HUES64 (cell line): ENCODE results near the gene RIMKLA. TPM values are rescaled to one million over a fixed set of nuclear protein-coding genes. Genes with fewer than 3 reads are reported as not detected.

Experiments used
- H3K27ac ChIP-seq: 2 replicates; pipeline ENCODE4 v1.7.0; 2013; ENCODE audit warnings: low read depth, low read length, inconsistent platforms
- H3K27me3 ChIP-seq: 2 replicates; pipeline ENCODE4 v1.6.1; 2013; ENCODE audit warnings: mild to moderate bottlenecking, low read length; ENCODE audit not compliant: insufficient read depth
- H3K36me3 ChIP-seq: 2 replicates; pipeline ENCODE4 v1.6.1; 2013; ENCODE audit warnings: mild to moderate bottlenecking, low read length; ENCODE audit not compliant: insufficient read depth
- H3K4me1 ChIP-seq: 2 replicates; pipeline ENCODE4 v1.6.1; 2013; ENCODE audit warnings: mild to moderate bottlenecking, low read length, moderate library complexity; ENCODE audit not compliant: insufficient read depth
- H3K4me3 ChIP-seq: 2 replicates; pipeline ENCODE4 v1.5.1; 2013; ENCODE audit warnings: mild to moderate bottlenecking, low read length, moderate library complexity
- H3K9ac ChIP-seq: 2 replicates; pipeline ENCODE4 v1.6.1; 2013; ENCODE audit warnings: mild to moderate bottlenecking, low read depth, low read length
- H3K9me3 ChIP-seq: 2 replicates; pipeline ENCODE4 v1.6.1; 2013; ENCODE audit warnings: low read depth, low read length; ENCODE audit not compliant: insufficient read depth
- WGBS: fragments of 150-250, 120-280 bp; methylation state at CpG from one replicate; pipeline ENCODE4 v1.1.7; 2013; ENCODE audit warnings: missing lambda C conversion rate; 5-methylcytosine and 5-hydroxymethylcytosine counted together
- polyA plus RNA-seq, 2 experiments: library from polyadenylated mRNA; stranded (reverse); fragments of 50-300 nt; gene quantifications; one replicate each; pipeline ENCODE4 v1.2.3, GENCODE V29; 2013

Gene RIMKLA, protein sequence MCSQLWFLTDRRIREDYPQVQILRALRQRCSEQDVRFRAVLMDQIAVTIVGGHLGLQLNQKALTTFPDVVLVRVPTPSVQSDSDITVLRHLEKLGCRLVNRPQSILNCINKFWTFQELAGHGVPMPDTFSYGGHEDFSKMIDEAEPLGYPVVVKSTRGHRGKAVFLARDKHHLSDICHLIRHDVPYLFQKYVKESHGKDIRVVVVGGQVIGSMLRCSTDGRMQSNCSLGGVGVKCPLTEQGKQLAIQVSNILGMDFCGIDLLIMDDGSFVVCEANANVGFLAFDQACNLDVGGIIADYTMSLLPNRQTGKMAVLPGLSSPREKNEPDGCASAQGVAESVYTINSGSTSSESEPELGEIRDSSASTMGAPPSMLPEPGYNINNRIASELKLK
- polyA plus RNA-seq (2013, experiment 1 of 2), result 2.0 TPM
- polyA plus RNA-seq (2013, experiment 2 of 2), result 2.7 TPM

- peak within 1 kb of the TSS; percentile 65 for H3K9ac ChIP-seq
- H3K36me3 ChIP-seq, result no peaks in the 10 kb centered on the region
- H3K9me3 ChIP-seq, result no peaks in the 10 kb centered on the region
- H3K4me3 ChIP-seq, result peak within 1 kb of the TSS; percentile 64
- H3K4me1 ChIP-seq, result peaks cover 12% of the 10 kb centered on the region
- WGBS, result under 1% methylated on average over 101 of the region's 101 CpGs
- peaks cover 39% of the 10 kb centered on the region for H3K27me3 ChIP-seq
- no peak within 1 kb of the TSS for H3K27ac ChIP-seq
These were observed at the start of gene RIMKLA for GRCh38 chr1:42380586-42381279. TSS of gene RIMKLA (plus strand) at chr1:42380792. CDS start at chr1:42380935, 143 bp downstream.

DNA sequence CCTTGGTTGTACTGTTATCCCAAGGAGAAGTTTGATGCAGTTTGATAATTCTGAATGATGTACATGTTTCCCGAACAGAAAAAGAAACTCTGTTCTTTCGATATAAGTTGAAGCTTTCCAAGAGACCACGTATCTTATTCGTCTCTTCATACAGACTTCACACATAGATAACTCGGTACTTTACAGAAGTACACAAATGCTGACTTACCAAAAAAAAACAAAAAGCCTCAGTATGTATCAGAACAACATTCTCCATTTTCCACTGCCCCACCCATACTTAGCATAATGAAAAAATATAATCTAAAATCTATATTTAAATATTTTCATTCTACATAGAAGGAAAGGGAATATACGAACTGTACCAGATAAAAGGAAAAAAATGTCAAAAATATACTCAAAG is 47.7 kb upstream of the RIMKLA start:
- Histone ChIP-seq H3K27me3 (no peaks in the 10 kb centered on the region), H3K4me3 (peak overlapping the region; percentile 90), H3K9ac (peak overlapping the region; percentile 94; the same call in 1 of the 2 replicates), H3K27ac (no peak overlapping the region), H3K4me1 (peaks cover 26% of the 10 kb centered on the region), H3K9me3 (no peaks in the 10 kb centered on the region), H3K36me3 (no peaks in the 10 kb centered on the region)
- WGBS, result 93% methylated on average over 5 of the region's 6 CpGs

GRCh38 chr1:42333662-42334239 is 46.8 kb upstream of the RIMKLA start:
- no peaks in the 10 kb centered on the region for H3K9me3 ChIP-seq
- peaks cover 26% of the 10 kb centered on the region for H3K4me1 ChIP-seq

GRCh38 chr1:42334240-42335049 is 46.1 kb upstream of the RIMKLA start:
- H3K27ac ChIP-seq, result peak overlapping the region; percentile 94
- no peaks in the 10 kb centered on the region for H3K27me3 ChIP-seq
- under 1% methylated on average over 58 of the region's 58 CpGs for WGBS
- peaks cover 31% of the 10 kb centered on the region for H3K4me1 ChIP-seq
- peak overlapping the region; percentile 90 for H3K4me3 ChIP-seq
- peak overlapping the region; percentile 94 for H3K9ac ChIP-seq
- no peaks in the 10 kb centered on the region for H3K36me3 ChIP-seq
- H3K9me3 ChIP-seq, result no peaks in the 10 kb centered on the region

More at GRCh38 chr1:42333662-42334239, 46.8 kb upstream of the RIMKLA start:
- H3K27me3 ChIP-seq, result no peaks in the 10 kb centered on the region
- no peaks in the 10 kb centered on the region for H3K36me3 ChIP-seq
- H3K9ac ChIP-seq, result peak overlapping the region; percentile 94
- peak overlapping the region; percentile 94 for H3K27ac ChIP-seq
- peak overlapping the region; percentile 90 for H3K4me3 ChIP-seq
- 2% methylated on average over 6 of the region's 6 CpGs for WGBS

DNA sequence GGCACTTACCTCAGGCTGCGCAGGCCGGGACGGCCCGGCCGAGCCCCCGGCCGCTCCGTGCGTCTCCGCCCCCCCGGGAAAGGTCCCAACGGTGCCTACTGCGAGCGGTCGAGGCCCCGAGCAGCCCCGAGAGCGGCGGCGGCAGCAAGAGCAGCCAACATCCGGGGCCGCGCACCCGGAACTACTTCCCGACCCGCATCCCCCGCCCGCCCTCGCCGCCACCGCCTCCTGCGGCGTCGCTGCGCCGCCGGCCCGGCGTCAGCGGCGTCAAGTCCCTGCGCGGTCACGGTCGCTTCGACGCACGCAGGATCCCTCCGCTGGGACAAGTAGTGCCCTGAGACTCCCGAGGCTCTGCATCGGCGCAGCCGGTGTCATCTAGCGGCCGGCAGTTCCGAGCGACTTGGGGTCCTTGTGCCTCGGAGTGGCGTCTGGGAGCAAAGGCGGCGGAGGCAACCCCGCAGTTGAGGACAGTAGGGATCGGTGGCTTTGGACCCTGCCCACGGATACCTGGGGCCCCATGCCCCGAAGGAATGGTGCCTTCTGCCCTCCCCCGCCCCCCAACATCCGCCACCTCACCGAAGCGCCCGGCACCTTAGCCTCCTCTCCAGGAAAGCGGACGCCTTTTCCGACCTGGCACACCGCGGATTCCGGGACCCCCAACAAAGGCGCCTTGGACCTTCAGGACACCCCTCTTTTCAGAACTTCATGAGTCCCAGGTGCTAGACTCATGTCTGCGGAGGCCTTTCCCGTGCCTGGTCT is 45.4 kb upstream of the RIMKLA start, which contains the start of gene FOXJ3:
FOXJ3 (minus strand) TSS at position 186 of the 759 bp plus-strand sequence. CDS start 24,142 bp downstream, outside the sequence.
- under 1% methylated on average over 78 of the region's 79 CpGs for WGBS

GRCh38 chr1:42335809-42336518 is 44.6 kb upstream of the RIMKLA start:
- Histone ChIP-seq H3K4me3 (peak overlapping the region; percentile 90), H3K4me1 (peaks cover 45% of the 10 kb centered on the region), H3K27me3 (no peaks in the 10 kb centered on the region), H3K36me3 (no peaks in the 10 kb centered on the region), H3K27ac (peak overlapping the region; percentile 94), H3K9me3 (no peaks in the 10 kb centered on the region), H3K9ac (peak overlapping the region; percentile 84)
- WGBS, result 35% methylated on average over 6 of the region's 9 CpGs

More for the DNA sequence above, 45.4 kb upstream of the RIMKLA start, which contains the start of gene FOXJ3:
- H3K27me3 ChIP-seq, result no peaks in the 10 kb centered on the region
- no peaks in the 10 kb centered on the region for H3K36me3 ChIP-seq
- no peaks in the 10 kb centered on the region for H3K9me3 ChIP-seq
- H3K9ac ChIP-seq, result peak within 1 kb of the TSS; percentile 94
- peaks cover 37% of the 10 kb centered on the region for H3K4me1 ChIP-seq
- peak within 1 kb of the TSS; percentile 94 for H3K27ac ChIP-seq
- H3K4me3 ChIP-seq, result peak within 1 kb of the TSS; percentile 90

DNA sequence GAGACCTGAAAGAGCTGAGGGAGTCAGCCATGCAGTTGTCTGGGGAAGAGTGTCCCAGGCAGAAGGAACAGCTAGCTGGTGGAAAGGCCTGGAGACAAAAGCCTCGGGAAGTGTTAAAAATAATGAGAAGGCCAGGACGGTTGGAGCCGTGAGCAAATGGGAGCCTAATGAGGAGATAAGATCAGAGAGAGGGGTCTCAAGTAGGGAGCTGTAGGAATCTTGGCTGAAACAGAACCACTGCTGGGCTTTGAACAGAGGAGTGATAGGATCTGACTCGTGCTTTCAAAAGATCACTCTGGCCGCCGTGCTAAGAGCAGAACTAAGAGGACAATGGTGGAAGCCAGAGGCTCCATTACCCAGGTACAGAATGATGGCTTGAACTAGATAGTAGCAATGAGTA is 43.6 kb upstream of the RIMKLA start:
- no peak overlapping the region for H3K9ac ChIP-seq
- no peaks in the 10 kb centered on the region for H3K27me3 ChIP-seq
- H3K4me3 ChIP-seq, result no peak overlapping the region
- WGBS, result 69% methylated on average over 6 of the region's 6 CpGs
- H3K9me3 ChIP-seq, result no peaks in the 10 kb centered on the region
- peaks cover 48% of the 10 kb centered on the region for H3K4me1 ChIP-seq
- H3K36me3 ChIP-seq, result no peaks in the 10 kb centered on the region
- no peak overlapping the region for H3K27ac ChIP-seq

DNA sequence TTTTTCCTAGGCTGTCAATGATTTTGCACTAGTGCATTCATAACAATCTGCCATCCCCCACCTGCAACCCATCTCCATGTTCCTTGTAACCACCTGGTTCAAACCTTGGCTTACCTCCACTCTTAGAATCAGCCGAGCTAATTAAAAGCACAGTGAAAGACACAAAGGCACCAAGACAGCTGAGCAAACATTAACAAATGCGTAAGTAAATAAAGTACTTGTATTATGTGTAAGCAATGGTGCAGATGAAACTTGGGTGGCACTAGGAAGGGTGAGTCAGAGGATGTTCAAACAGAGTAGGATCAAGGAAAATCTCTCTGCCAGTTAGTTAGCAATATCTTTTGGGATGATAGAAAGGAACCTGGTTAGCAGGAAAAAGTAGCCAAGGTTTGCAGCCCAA is 40.5 kb upstream of the RIMKLA start:
- H3K4me1 ChIP-seq, result peaks cover 31% of the 10 kb centered on the region
- peak overlapping the region; percentile 20; the same call in 1 of the 2 replicates for H3K27ac ChIP-seq
- no peak overlapping the region for H3K9ac ChIP-seq
- H3K4me3 ChIP-seq, result no peak overlapping the region
- H3K27me3 ChIP-seq, result no peaks in the 10 kb centered on the region
- no peaks in the 10 kb centered on the region for H3K9me3 ChIP-seq
- H3K36me3 ChIP-seq, result no peaks in the 10 kb centered on the region
- 56% methylated on average over 2 of the region's 2 CpGs for WGBS

DNA sequence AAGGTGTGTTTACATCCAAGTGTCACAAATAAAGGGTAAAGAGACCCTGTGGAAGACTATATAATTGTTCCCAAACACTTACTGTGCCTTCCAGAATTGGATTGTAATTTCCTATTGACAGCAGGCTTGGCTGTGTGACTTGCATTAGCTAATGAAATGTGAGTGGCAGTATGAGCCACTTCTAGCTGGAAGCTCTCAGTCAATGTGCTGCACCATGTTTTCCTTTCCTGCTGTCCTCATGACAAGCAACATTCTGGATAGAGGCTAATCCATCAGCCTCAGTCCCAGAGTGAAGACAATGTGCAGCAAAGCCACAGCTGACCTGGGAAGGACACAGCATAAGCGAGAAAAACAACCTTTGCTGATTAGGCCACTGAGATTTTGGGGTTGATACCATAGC is 39.7 kb upstream of the RIMKLA start:
- Histone ChIP-seq H3K27me3 (no peaks in the 10 kb centered on the region), H3K9ac (no peak overlapping the region), H3K36me3 (no peaks in the 10 kb centered on the region), H3K4me3 (no peak overlapping the region), H3K9me3 (no peaks in the 10 kb centered on the region), H3K27ac (peak overlapping the region; percentile 20; the same call in 1 of the 2 replicates), H3K4me1 (peaks cover 29% of the 10 kb centered on the region)
- WGBS, result 87% methylated on average over 1 of the region's 1 CpG
